ENCODE measurements around the gene HPCAL4. TPM values are rescaled to one million over a fixed set of nuclear protein-coding genes. Genes with fewer than 3 reads are reported as not detected.

Gene HPCAL4
- polyA plus RNA-seq, 1 experiment: not detected

GRCh38 chr1:39696448-39696847 is 5.2 kb upstream of the HPCAL4 start:
- peaks cover 47% of the 10 kb centered on the region for H3K27me3 ChIP-seq (ENCODE audit: control insufficient read depth, insufficient read depth, low read length)
- CTCF ChIA-PET: interaction anchor here (1.8 kb wide), 1 partner anchor 43 kb away, joined by 8 read pairs; no protein-coding TSS in a partner anchor
- TF ChIP-seq CTCF (IDR thresholded peaks at IDR 0.05; ENCODE audit: insufficient read depth, low read depth, low read length): no peak

DNA sequence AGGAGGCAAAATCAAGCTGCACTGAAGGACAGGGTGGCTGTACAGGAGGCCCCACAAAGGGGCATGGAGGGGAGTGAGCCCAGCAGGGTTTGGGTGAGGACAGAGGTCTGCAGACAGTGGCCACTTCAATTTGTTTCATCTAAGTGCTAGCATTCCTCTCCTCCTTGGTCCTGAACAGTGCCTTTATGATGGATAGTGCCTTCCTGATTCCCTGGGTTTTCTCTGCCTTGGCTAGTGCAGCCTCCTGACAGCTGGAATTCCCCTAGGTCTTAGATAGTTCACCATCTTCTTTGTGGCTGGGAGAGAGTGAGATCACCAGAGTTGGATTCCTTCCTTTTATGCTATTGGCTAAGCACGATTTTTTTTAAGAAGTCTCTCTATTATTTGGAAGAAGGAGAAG is 3.8 kb upstream of the HPCAL4 start:
- ChIA-PET CTCF (interaction anchor here (0.9 to 2.0 kb wide), 3 partner anchors 20 to 41 kb away, joined by 4 to 8 read pairs (median 5); no protein-coding TSS in a partner anchor), POLR2A (no interaction called here)
- Histone ChIP-seq H3K4me3 (ENCODE audit: low read depth, low read length) (no peak overlapping the region), H3K36me3 (ENCODE audit: control insufficient read depth, insufficient read depth, low read length) (no peaks in the 10 kb centered on the region), H3K27me3 (ENCODE audit: control insufficient read depth, insufficient read depth, low read length) (peaks cover 50% of the 10 kb centered on the region)
- TF ChIP-seq CTCF (IDR thresholded peaks at IDR 0.05; ENCODE audit: insufficient read depth, low read depth, low read length): no peak
- DNase-seq (ENCODE audit: low read depth): no peak

More at GRCh38 chr1:39696448-39696847, 5.2 kb upstream of the HPCAL4 start:
- POLR2A ChIA-PET: no interaction called here
- DNase-seq (ENCODE audit: low read depth): no peak
- H3K4me3 ChIP-seq (ENCODE audit: low read depth, low read length): no peak overlapping the region
- H3K36me3 ChIP-seq (ENCODE audit: control insufficient read depth, insufficient read depth, low read length): no peaks in the 10 kb centered on the region

DNA sequence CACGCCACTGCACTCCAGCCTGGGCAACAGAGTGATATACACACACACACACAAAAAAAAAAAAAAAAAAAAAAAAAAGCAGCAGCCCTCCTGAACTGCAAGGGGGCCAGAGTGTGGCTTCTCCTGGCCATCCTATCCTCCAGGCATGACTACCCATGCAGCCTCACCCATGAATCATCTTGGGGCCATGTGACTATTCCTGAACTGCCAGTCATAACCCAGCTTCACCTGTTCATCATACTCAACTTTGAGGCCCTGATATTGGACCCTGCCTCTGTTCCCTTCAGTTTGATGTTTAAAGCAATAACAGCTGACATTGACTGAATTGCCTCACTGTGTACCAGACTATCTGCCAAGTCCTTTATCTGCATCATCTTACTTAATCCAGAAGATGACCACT is 2.8 kb upstream of the HPCAL4 start:
- no peak for TF ChIP-seq CTCF (IDR thresholded peaks at IDR 0.05; ENCODE audit: insufficient read depth, low read depth, low read length)
- H3K36me3 ChIP-seq (ENCODE audit: control insufficient read depth, insufficient read depth, low read length): no peaks in the 10 kb centered on the region
- POLR2A ChIA-PET: no interaction called here
- CTCF ChIA-PET: interaction anchor here (0.9 to 2.0 kb wide), 2 partner anchors 21 to 36 kb away, joined by 4 to 5 read pairs; no protein-coding TSS in a partner anchor
- DNase-seq (ENCODE audit: low read depth): no peak
- peaks cover 53% of the 10 kb centered on the region for H3K27me3 ChIP-seq (ENCODE audit: control insufficient read depth, insufficient read depth, low read length)
- no peak overlapping the region for H3K4me3 ChIP-seq (ENCODE audit: low read depth, low read length)

DNA sequence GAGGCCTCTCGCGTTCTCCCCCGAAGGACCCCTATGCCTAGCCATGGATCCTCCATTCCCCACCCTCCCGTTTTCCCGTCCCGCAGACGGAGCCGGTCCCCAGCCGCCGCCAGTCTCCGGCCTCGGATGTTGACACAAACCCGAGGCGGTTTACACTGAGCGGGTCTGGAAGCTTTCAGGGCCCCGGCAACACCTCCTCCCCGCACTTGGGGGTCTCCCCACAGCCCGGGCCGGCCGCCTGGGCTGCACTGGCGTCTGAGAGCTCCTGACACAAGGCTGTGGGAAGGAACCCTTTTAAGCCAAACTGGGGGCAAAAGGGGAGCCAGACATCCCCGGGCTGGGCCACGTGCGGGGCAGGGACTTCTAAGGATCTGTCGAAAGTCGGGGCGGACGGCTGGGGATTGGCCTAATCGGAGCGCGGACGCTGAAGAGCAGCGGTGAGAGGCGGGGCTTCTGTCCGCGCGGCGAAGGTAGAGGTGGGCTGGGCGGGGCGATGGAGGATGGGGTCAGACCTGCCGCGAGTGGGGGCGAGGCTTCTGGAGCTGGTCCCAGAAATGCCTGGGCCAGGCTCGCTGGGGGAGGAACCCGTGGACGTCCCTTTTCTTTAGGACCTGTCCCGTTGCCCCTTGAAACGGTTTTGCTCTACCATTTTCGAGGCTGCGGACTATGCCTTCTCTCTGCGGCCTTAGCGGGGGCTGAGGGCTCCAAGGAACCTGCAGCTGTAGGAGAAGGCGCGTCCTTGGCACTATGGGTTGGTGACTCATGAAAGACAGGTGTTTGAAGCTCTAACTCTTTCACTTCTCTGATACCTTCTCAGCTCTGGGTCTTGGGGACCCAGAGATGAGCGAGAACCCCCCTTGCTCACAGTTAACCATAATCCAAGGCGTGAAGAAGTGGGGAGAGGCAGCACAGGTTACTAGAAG is 1.2 kb upstream of the HPCAL4 start:
- POLR2A ChIA-PET: no interaction called here
- TF ChIP-seq CTCF (IDR thresholded peaks at IDR 0.05; ENCODE audit: insufficient read depth, low read depth, low read length): no peak
- H3K4me3 ChIP-seq (ENCODE audit: low read depth, low read length): no peak overlapping the region
- DNase-seq (ENCODE audit: low read depth): no peak
- CTCF ChIA-PET: interaction anchor here (1.1 to 1.8 kb wide), 3 partner anchors 13 to 34 kb away, joined by 3 to 7 read pairs (median 4); partner anchors contain the start of gene NT5C1A
- H3K36me3 ChIP-seq (ENCODE audit: control insufficient read depth, insufficient read depth, low read length): no peaks in the 10 kb centered on the region
- peaks cover 48% of the 10 kb centered on the region for H3K27me3 ChIP-seq (ENCODE audit: control insufficient read depth, insufficient read depth, low read length)

- Histone ChIP-seq H3K4me3 (ENCODE audit: low read depth, low read length) (no peak overlapping the region), H3K27me3 (ENCODE audit: control insufficient read depth, insufficient read depth, low read length) (peaks cover 55% of the 10 kb centered on the region), H3K36me3 (ENCODE audit: control insufficient read depth, insufficient read depth, low read length) (no peaks in the 10 kb centered on the region)
- no peak for DNase-seq (ENCODE audit: low read depth)
- ChIA-PET POLR2A (no interaction called here), CTCF (interaction anchor here (0.6 to 1.8 kb wide), 6 partner anchors 10 to 37 kb away, joined by 3 to 7 read pairs (median 4); no protein-coding TSS in a partner anchor)
- no peak for TF ChIP-seq CTCF (IDR thresholded peaks at IDR 0.05; ENCODE audit: insufficient read depth, low read depth, low read length)
Observed at GRCh38 chr1:39690794-39691382, 345 bp downstream of the HPCAL4 start.

Measured in BJ (cell line).